ENCODE measurements around the gene PTPN22.

PTPN22 gene

GRCh38 chr1:113881661-113882060 is 10.1 kb upstream of the PTPN22 start:
- Histone ChIP-seq H3K4me3 (ENCODE audit: insufficient read depth, low read length, poor library complexity, severe bottlenecking) (no peak overlapping the region), H4K20me1 (ENCODE audit: low read depth, low read length) (no peaks in the 10 kb centered on the region), H2AFZ (ENCODE audit: low read depth, low read length, severe bottlenecking) (no peak overlapping the region), H3K79me2 (ENCODE audit: insufficient read depth, low read length) (no peaks in the 10 kb centered on the region), H3K9me2 (replicated peaks; ENCODE audit: insufficient read depth, low read length) (no peaks in the 10 kb centered on the region), H3K9me3 (ENCODE audit: insufficient read depth, low read length) (no peaks in the 10 kb centered on the region), H3K27ac (ENCODE audit: low read depth, low read length) (no peak overlapping the region), H3K36me3 (ENCODE audit: low read length) (no peaks in the 10 kb centered on the region), H3K9ac (ENCODE audit: low read length) (no peak overlapping the region), H3F3A (ENCODE audit: insufficient read depth) (no peaks in the 10 kb centered on the region), H3K4me2 (ENCODE audit: low read depth, low read length, poor library complexity, severe bottlenecking) (no peak overlapping the region), H3K27me3 (ENCODE audit: low read length) (no peaks in the 10 kb centered on the region)
- TF ChIP-seq EZH2phosphoT487 (conservative IDR thresholded peaks at IDR 0.05; ENCODE audit: low read length), result no peak
- TF ChIP-seq CTCF (IDR thresholded peaks at IDR 0.05; ENCODE audit: insufficient read depth, low read length, poor library complexity, severe bottlenecking), result no peak

- H3K9me2 ChIP-seq (replicated peaks; ENCODE audit: insufficient read depth, low read length), result no peaks in the 10 kb centered on the region
- no peak overlapping the region for H3K9ac ChIP-seq (ENCODE audit: low read length)
- no peak for TF ChIP-seq CTCF (IDR thresholded peaks at IDR 0.05; ENCODE audit: insufficient read depth, low read length, poor library complexity, severe bottlenecking)
- TF ChIP-seq EZH2phosphoT487 (conservative IDR thresholded peaks at IDR 0.05; ENCODE audit: low read length), result no peak
- H3K27me3 ChIP-seq (ENCODE audit: low read length), result no peaks in the 10 kb centered on the region
- H3K9me3 ChIP-seq (ENCODE audit: insufficient read depth, low read length), result no peaks in the 10 kb centered on the region
- H3K27ac ChIP-seq (ENCODE audit: low read depth, low read length), result no peak overlapping the region
- H3K4me3 ChIP-seq (ENCODE audit: insufficient read depth, low read length, poor library complexity, severe bottlenecking), result no peak overlapping the region
- no peaks in the 10 kb centered on the region for H3F3A ChIP-seq (ENCODE audit: insufficient read depth)
- no peaks in the 10 kb centered on the region for H3K79me2 ChIP-seq (ENCODE audit: insufficient read depth, low read length)
- H3K36me3 ChIP-seq (ENCODE audit: low read length), result no peaks in the 10 kb centered on the region
- no peaks in the 10 kb centered on the region for H4K20me1 ChIP-seq (ENCODE audit: low read depth, low read length)
- H2AFZ ChIP-seq (ENCODE audit: low read depth, low read length, severe bottlenecking), result no peak overlapping the region
- H3K4me2 ChIP-seq (ENCODE audit: low read depth, low read length, poor library complexity, severe bottlenecking), result no peak overlapping the region
Observed at GRCh38 chr1:113879739-113880038, 8.2 kb upstream of the PTPN22 start.

- Histone ChIP-seq H4K20me1 (ENCODE audit: low read depth, low read length) (no peaks in the 10 kb centered on the region), H3K4me3 (ENCODE audit: insufficient read depth, low read length, poor library complexity, severe bottlenecking) (no peak overlapping the region), H3K27me3 (ENCODE audit: low read length) (no peaks in the 10 kb centered on the region), H2AFZ (ENCODE audit: low read depth, low read length, severe bottlenecking) (no peak overlapping the region), H3F3A (ENCODE audit: insufficient read depth) (peaks cover 32% of the 10 kb centered on the region), H3K9me3 (ENCODE audit: insufficient read depth, low read length) (no peaks in the 10 kb centered on the region), H3K27ac (ENCODE audit: low read depth, low read length) (no peak overlapping the region), H3K79me2 (ENCODE audit: insufficient read depth, low read length) (peaks cover 3% of the 10 kb centered on the region; the same call in 1 of the 2 replicates), H3K9ac (ENCODE audit: low read length) (no peak overlapping the region), H3K36me3 (ENCODE audit: low read length) (no peaks in the 10 kb centered on the region), H3K4me2 (ENCODE audit: low read depth, low read length, poor library complexity, severe bottlenecking) (no peak overlapping the region), H3K9me2 (replicated peaks; ENCODE audit: insufficient read depth, low read length) (no peaks in the 10 kb centered on the region)
- TF ChIP-seq CTCF (IDR thresholded peaks at IDR 0.05; ENCODE audit: insufficient read depth, low read length, poor library complexity, severe bottlenecking), result no peak
Observed at GRCh38 chr1:113876176-113876575, 4.7 kb upstream of the PTPN22 start.

- Histone ChIP-seq H3K79me2 (ENCODE audit: insufficient read depth, low read length) (peaks cover 7% of the 10 kb centered on the region), H3K9ac (ENCODE audit: low read length) (no peak overlapping the region), H3K27me3 (ENCODE audit: low read length) (no peaks in the 10 kb centered on the region), H2AFZ (ENCODE audit: low read depth, low read length, severe bottlenecking) (no peak overlapping the region), H3K9me3 (ENCODE audit: insufficient read depth, low read length) (no peaks in the 10 kb centered on the region), H3K4me2 (ENCODE audit: low read depth, low read length, poor library complexity, severe bottlenecking) (no peak overlapping the region), H4K20me1 (ENCODE audit: low read depth, low read length) (no peaks in the 10 kb centered on the region), H3K4me3 (ENCODE audit: insufficient read depth, low read length, poor library complexity, severe bottlenecking) (no peak overlapping the region), H3F3A (ENCODE audit: insufficient read depth) (peaks cover 37% of the 10 kb centered on the region), H3K36me3 (ENCODE audit: low read length) (no peaks in the 10 kb centered on the region), H3K9me2 (replicated peaks; ENCODE audit: insufficient read depth, low read length) (no peaks in the 10 kb centered on the region), H3K27ac (ENCODE audit: low read depth, low read length) (no peak overlapping the region)
- TF ChIP-seq EZH2phosphoT487 (conservative IDR thresholded peaks at IDR 0.05; ENCODE audit: low read length), result no peak
- no peak for TF ChIP-seq CTCF (IDR thresholded peaks at IDR 0.05; ENCODE audit: insufficient read depth, low read length, poor library complexity, severe bottlenecking)
Observed at GRCh38 chr1:113875714-113876113, 4.2 kb upstream of the PTPN22 start.

Measured in SU-DHL-6 (cell line).